D721Med (cell line): ENCODE measurements around the gene KCNH4.
"Not testable (repeated sequence)": the region's sequence is repeated elsewhere in the genome, so short reads cannot be mapped to it uniquely, and the experiment has no call there.

Experiments used
- DNase-seq: peaks from one replicate; pipeline ENCODE4 v3.0.0; 2011; ENCODE audit warnings: low spot score; ENCODE audit not compliant: insufficient read length
- FAIRE-seq: peaks from 2 replicates; lab custom pipeline; 2011; peaks lifted over from hg19 to GRCh38; lab: Jason Lieb, UNC
- CTCF ChIP-seq: IDR thresholded peaks from 2 replicates; pipeline ENCODE4 v1.5.1; 2012; ENCODE audit warnings: mild to moderate bottlenecking, control low read depth; ENCODE audit not compliant: insufficient read depth; ENCODE audit errors: missing control alignments

Gene KCNH4

GRCh38 chr17:42180922-42181850 is at the start of gene KCNH4:
Gene KCNH4, minus strand, starts transcription at chr17:42181142. Its CDS starts 197 bp downstream, at chr17:42180945.
- DNase-seq (peak; percentile 96), FAIRE-seq (no peak)
- TF ChIP-seq CTCF, result peak; percentile 84

GRCh38 chr17:42230225-42230624 is 49.3 kb upstream of the KCNH4 start:
- FAIRE-seq, result no peak
- TF ChIP-seq CTCF, result no peak
- no peak for DNase-seq

- DNase-seq (no peak), FAIRE-seq (no peak)
These were observed 47.1 kb upstream of the KCNH4 start for GRCh38 chr17:42227849-42228700.

GRCh38 chr17:42225646-42226045 is 44.7 kb upstream of the KCNH4 start:
- FAIRE-seq, result no peak
- no peak for DNase-seq
- TF ChIP-seq CTCF, result no peak

More at GRCh38 chr17:42227849-42228700, 47.1 kb upstream of the KCNH4 start:
- no peak for TF ChIP-seq CTCF

- FAIRE-seq (no peak), DNase-seq (no peak)
- TF ChIP-seq CTCF, result no peak
These were observed 43.7 kb upstream of the KCNH4 start for GRCh38 chr17:42224651-42225050.

- FAIRE-seq (no peak), DNase-seq (peak; percentile 48)
- TF ChIP-seq CTCF, result peak; percentile 91
These were observed 41.2 kb upstream of the KCNH4 start for GRCh38 chr17:42221886-42222745.

GRCh38 chr17:42219280-42219679 is 38.3 kb upstream of the KCNH4 start:
- DNase-seq, FAIRE-seq: not testable (repeated sequence)
